GM21737 (cell line): Measurements from ENCODE around the gene AZIN2.
"Not testable (repeated sequence)": the region's sequence is repeated elsewhere in the genome, so short reads cannot be mapped to it uniquely, and the experiment has no call there.

Experiments used
- ATAC-seq: cut with Tn5 transposase; IDR thresholded peaks from one replicate; pipeline ENCODE4 v1.9.1; 2021; ENCODE audit warnings: mild to moderate bottlenecking, moderate library complexity; ENCODE audit not compliant: unreplicated experiment

AZIN2 gene

GRCh38 chr1:33126411-33127000 is 45.6 kb downstream of the AZIN2 start:
- ATAC-seq: no peak

GRCh38 chr1:33127001-33127823 is 46.3 kb downstream of the AZIN2 start:
- ATAC-seq: peak; percentile 95

GRCh38 chr1:33128781-33129180 is 47.8 kb downstream of the AZIN2 start:
- no peak for ATAC-seq

GRCh38 chr1:33130297-33130696 is 49.3 kb downstream of the AZIN2 start:
- no peak for ATAC-seq

GRCh38 chr1:33131191-33131590 is 50.2 kb downstream of the AZIN2 start:
- ATAC-seq: no peak

GRCh38 chr1:33132549-33132948 is 51.6 kb downstream of the AZIN2 start:
- ATAC-seq: no peak

GRCh38 chr1:33133478-33134105 is 52.6 kb downstream of the AZIN2 start:
- no peak for ATAC-seq

- not testable (repeated sequence) for ATAC-seq
Observed at GRCh38 chr1:33136041-33136440, 55.1 kb downstream of the AZIN2 start.

GRCh38 chr1:33137800-33138199 is 56.8 kb downstream of the AZIN2 start:
- no peak for ATAC-seq

GRCh38 chr1:33140153-33141149 is 59.5 kb downstream of the AZIN2 start:
- ATAC-seq: no peak

GRCh38 chr1:33141216-33141615 is 60.3 kb downstream of the AZIN2 start:
- ATAC-seq: no peak

- ATAC-seq: no peak
Observed at GRCh38 chr1:33141781-33142180, 60.8 kb downstream of the AZIN2 start.

- ATAC-seq: no peak
Observed at GRCh38 chr1:33142483-33143064, 61.6 kb downstream of the AZIN2 start.

- no peak for ATAC-seq
Observed at GRCh38 chr1:33143176-33143575, 62.2 kb downstream of the AZIN2 start.

GRCh38 chr1:33143698-33144097 is 62.7 kb downstream of the AZIN2 start:
- no peak for ATAC-seq

GRCh38 chr1:33146003-33146402 is 65.0 kb downstream of the AZIN2 start:
- ATAC-seq: no peak

GRCh38 chr1:33147275-33147996 is 66.5 kb downstream of the AZIN2 start:
- no peak for ATAC-seq

- ATAC-seq: no peak
Observed at GRCh38 chr1:33147997-33148314, 67.0 kb downstream of the AZIN2 start.

GRCh38 chr1:33148615-33149014 is 67.7 kb downstream of the AZIN2 start:
- no peak for ATAC-seq
